ENCODE results near the gene FOXO3. TPM values are rescaled to one million over a fixed set of nuclear protein-coding genes. Genes with fewer than 3 reads are reported as not detected.

FOXO3 gene
- total RNA-seq, 6 experiments from 2014 or later: 18.1 to 45.2 (median 23.8) TPM

DNA sequence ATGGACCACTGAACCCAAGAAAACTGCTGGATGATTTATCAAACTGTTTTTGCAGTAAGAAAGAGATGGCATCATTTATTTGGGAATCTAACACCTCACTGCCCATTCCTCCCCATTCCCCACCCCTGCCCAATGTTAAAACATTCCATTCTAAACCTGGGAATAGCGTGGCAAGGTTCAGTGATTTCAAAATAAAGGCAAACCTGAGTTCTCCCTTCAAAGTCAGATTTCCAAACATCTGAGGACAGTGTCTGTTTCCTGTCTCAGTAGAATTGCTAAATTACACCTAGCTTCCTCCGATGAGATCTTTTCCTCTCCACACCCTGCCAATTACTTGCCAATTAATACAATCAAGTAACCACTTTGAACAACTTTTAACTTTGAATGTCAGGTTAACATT, 160.1 kb downstream of the FOXO3 start:
- no peak overlapping the region for H3K4me3 ChIP-seq
- TF ChIP-seq POLR2A (IDR thresholded peaks at IDR 0.05): no peak
- no peaks in the 10 kb centered on the region for H3K9me3 ChIP-seq
- intact Hi-C loops (cut with DNase I): no loop called here
- H3K27ac ChIP-seq: no peak overlapping the region
- DNase-seq: peak in 1 of 3 donors; percentile 13
- ATAC-seq: peak; percentile 24 to 67 (median 54)
- no peaks in the 10 kb centered on the region for H3K27me3 ChIP-seq
- no peaks in the 10 kb centered on the region for H3K36me3 ChIP-seq
- WGBS (ENCODE audit: insufficient coverage, low coverage, low lambda C conversion rate, missing lambda C conversion rate): 9% methylated on average over 2 of the region's 2 CpGs
- H3K4me1 ChIP-seq: peaks cover 0 to 9% (median 0%) of the 10 kb centered on the region in 4 donors

DNA sequence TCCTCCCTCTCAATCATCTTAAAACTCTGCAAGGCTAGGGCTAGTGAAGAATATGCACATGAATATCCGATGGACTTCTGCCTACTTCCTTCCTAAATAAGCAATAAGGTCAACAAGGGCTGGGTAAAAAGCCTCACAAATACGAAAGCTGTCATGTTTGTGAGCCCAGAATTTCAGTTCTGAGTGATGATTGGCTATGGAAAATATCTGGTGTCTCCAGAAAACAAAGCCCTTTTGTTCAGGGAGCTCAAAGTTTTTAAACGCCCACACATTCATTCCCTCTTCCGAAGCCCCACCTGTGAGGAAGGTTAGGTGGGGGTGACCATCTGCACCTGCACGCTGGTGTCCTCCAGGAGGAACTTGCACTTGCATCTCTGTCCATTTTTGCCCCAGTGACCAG, 160.6 kb downstream of the FOXO3 start:
- 36% methylated on average over 4 of the region's 5 CpGs for WGBS (ENCODE audit: insufficient coverage, low coverage, low lambda C conversion rate, missing lambda C conversion rate)
- Histone ChIP-seq H3K9me3 (no peaks in the 10 kb centered on the region), H3K27ac (no peak overlapping the region), H3K36me3 (no peaks in the 10 kb centered on the region), H3K4me1 (peaks cover 0 to 9% (median 0%) of the 10 kb centered on the region in 4 donors), H3K4me3 (no peak overlapping the region), H3K27me3 (no peaks in the 10 kb centered on the region)
- DNase-seq: peak in 1 of 3 donors; percentile 36
- no peak for TF ChIP-seq POLR2A (IDR thresholded peaks at IDR 0.05)
- TF ChIP-seq, protein P1, sequence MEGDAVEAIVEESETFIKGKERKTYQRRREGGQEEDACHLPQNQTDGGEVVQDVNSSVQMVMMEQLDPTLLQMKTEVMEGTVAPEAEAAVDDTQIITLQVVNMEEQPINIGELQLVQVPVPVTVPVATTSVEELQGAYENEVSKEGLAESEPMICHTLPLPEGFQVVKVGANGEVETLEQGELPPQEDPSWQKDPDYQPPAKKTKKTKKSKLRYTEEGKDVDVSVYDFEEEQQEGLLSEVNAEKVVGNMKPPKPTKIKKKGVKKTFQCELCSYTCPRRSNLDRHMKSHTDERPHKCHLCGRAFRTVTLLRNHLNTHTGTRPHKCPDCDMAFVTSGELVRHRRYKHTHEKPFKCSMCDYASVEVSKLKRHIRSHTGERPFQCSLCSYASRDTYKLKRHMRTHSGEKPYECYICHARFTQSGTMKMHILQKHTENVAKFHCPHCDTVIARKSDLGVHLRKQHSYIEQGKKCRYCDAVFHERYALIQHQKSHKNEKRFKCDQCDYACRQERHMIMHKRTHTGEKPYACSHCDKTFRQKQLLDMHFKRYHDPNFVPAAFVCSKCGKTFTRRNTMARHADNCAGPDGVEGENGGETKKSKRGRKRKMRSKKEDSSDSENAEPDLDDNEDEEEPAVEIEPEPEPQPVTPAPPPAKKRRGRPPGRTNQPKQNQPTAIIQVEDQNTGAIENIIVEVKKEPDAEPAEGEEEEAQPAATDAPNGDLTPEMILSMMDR (IDR thresholded peaks at IDR 0.05): no peak
- no peak for ATAC-seq
- intact Hi-C loops (cut with DNase I): no loop called here

DNA sequence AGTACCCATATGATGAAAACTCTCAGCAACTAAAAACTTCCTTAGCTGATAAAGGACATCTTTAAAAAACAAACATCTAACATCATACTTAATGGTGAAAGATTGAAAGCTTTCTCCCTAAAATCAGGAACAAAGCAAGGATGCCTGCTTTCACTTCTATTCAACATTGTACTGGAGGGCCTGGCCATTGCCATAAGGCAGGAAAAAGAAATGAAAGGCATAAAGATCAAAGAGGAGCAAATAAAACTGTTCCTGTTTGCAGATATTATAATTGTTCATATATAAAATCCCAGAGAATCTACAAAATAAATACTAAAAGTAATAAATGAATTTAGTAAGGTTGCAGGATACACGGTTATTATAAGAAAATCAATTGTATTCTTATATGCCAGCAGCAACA, 162.9 kb downstream of the FOXO3 start:
- ATAC-seq: no peak
- no peak overlapping the region for H3K4me3 ChIP-seq
- 83% methylated on average over 1 of the region's 1 CpG for WGBS (ENCODE audit: insufficient coverage, low coverage, low lambda C conversion rate, missing lambda C conversion rate)
- no peaks in the 10 kb centered on the region for H3K27me3 ChIP-seq
- H3K36me3 ChIP-seq: no peaks in the 10 kb centered on the region
- no peak for TF ChIP-seq POLR2A (IDR thresholded peaks at IDR 0.05)
- TF ChIP-seq, protein P1 (IDR thresholded peaks at IDR 0.05): no peak
- no peak overlapping the region for H3K27ac ChIP-seq
- H3K9me3 ChIP-seq: no peaks in the 10 kb centered on the region
- peaks cover 0 to 11% (median 0%) of the 10 kb centered on the region in 4 donors for H3K4me1 ChIP-seq
- no peak for DNase-seq
- intact Hi-C loops (cut with DNase I): no loop called here

DNA sequence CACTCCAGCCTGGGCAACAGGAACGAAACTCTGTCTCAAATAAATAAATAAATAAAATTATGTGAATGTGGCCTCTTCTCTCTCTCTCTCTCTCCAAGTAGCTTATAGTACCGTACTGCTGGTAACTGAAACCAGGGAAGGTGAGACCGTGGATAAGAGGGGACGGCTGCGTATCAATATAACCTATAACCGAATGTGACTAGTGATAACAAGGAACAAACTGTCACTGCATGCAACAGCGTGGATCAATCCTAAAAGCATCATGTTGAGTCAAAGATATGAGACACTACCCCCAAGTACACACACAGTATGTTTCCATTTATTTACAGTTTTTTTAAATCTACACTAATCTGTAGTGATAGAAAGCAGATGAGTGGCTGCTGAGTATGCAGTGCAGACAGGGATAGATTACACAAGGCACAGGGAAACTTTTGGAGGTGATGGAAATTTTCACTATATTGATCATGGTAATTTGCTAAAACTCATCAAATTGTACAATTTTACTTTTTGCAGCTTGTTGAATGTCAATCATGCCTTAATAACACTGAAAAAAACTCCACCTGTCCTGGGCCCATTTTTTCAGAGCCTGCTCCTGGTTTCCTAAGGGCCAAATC, 166.1 kb downstream of the FOXO3 start:
- intact Hi-C loops (cut with DNase I): no loop called here
- no peak for DNase-seq
- no peak for ATAC-seq
- no peaks in the 10 kb centered on the region for H3K9me3 ChIP-seq
- no peak for TF ChIP-seq POLR2A (IDR thresholded peaks at IDR 0.05)
- TF ChIP-seq, protein P1 (IDR thresholded peaks at IDR 0.05): no peak
- no peaks in the 10 kb centered on the region for H3K36me3 ChIP-seq
- no peaks in the 10 kb centered on the region for H3K27me3 ChIP-seq
- 75% methylated on average over 6 of the region's 7 CpGs for WGBS (ENCODE audit: insufficient coverage, low coverage, low lambda C conversion rate, missing lambda C conversion rate)
- peaks cover 0 to 16% (median 0%) of the 10 kb centered on the region in 4 donors for H3K4me1 ChIP-seq
- H3K27ac ChIP-seq: no peak overlapping the region
- H3K4me3 ChIP-seq: no peak overlapping the region

DNA sequence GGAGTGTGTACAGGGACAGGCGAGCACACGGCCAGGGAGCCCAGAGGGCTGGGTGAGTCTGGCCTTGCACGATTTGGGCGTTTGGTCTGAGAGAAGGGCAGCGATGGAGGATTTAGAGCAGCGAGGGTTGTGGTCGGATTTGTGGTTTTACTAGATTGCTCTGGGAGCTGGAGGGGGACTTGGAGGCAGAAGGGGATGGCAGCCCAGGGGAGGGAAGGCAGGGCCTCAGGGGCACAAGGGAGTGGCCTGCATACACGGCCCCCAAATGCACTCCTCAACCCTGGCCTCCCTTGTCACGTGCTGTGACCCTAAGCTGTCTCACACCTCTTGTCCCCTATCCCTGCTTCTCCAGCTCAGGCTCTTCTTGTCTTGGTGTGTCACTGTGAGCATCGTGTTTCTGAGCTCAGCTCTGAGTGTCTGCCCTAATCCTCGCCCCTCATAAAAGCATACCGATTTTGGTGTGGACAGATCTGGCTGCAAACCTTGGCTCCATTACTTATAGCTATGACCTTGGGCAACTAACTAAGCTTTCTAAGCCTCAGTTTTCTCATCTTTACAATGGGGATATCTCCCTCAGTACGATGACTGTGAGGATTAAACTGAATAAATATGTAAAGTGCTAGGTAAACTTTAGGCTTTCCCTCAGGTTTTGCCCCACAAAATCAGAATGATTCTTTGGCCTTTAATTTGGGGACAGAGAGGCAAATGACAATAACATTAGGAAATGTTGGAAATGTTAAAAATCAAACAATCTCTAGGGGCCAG, 167.4 kb downstream of the FOXO3 start:
- intact Hi-C loops (cut with DNase I): no loop called here
- TF ChIP-seq, protein P1 (IDR thresholded peaks at IDR 0.05): no peak
- no peak for TF ChIP-seq POLR2A (IDR thresholded peaks at IDR 0.05)
- Histone ChIP-seq H3K9me3 (no peaks in the 10 kb centered on the region), H3K4me1 (peaks cover 0 to 16% (median 0%) of the 10 kb centered on the region in 4 donors), H3K27me3 (no peaks in the 10 kb centered on the region), H3K36me3 (no peaks in the 10 kb centered on the region), H3K4me3 (no peak overlapping the region), H3K27ac (no peak overlapping the region)
- WGBS (ENCODE audit: insufficient coverage, low coverage, low lambda C conversion rate, missing lambda C conversion rate): 69% methylated on average over 12 of the region's 13 CpGs
- DNase-seq (peak in 1 of 3 donors; percentile 26), ATAC-seq (no peak)

All from right lobe of liver (tissue), 6 donors.